Measurements from ENCODE around the gene TDRD7.
A peak's percentile ranks its signal among the peaks of the same experiment; 100 is the strongest.

TDRD7 gene

GRCh38 chr9:97382099-97382718 lies 29.7 kb upstream of the TDRD7 start:
- H3K27ac ChIP-seq: no peak overlapping the region
- TF ChIP-seq ZFX (IDR thresholded peaks at IDR 0.05) (no peak), CTCF (conservative IDR thresholded peaks at IDR 0.05) (no peak)

GRCh38 chr9:97384406-97385262 lies 27.3 kb upstream of the TDRD7 start:
- TF ChIP-seq ZFX (IDR thresholded peaks at IDR 0.05) (no peak), CTCF (conservative IDR thresholded peaks at IDR 0.05) (no peak)
- no peak overlapping the region for H3K27ac ChIP-seq

GRCh38 chr9:97385626-97386264 lies 26.2 kb upstream of the TDRD7 start:
- TF ChIP-seq CTCF (conservative IDR thresholded peaks at IDR 0.05) (no peak), ZFX (IDR thresholded peaks at IDR 0.05) (no peak)
- H3K27ac ChIP-seq: no peak overlapping the region

- TF ChIP-seq ZFX (IDR thresholded peaks at IDR 0.05): no peak
- no peak for TF ChIP-seq CTCF (conservative IDR thresholded peaks at IDR 0.05)
- no peak overlapping the region for H3K27ac ChIP-seq
These were observed 25.6 kb upstream of the TDRD7 start for GRCh38 chr9:97386265-97386633.

- TF ChIP-seq ZFX (IDR thresholded peaks at IDR 0.05) (no peak), CTCF (conservative IDR thresholded peaks at IDR 0.05) (peak; percentile 96)
- H3K27ac ChIP-seq: no peak overlapping the region
These were observed 25.0 kb upstream of the TDRD7 start for GRCh38 chr9:97386733-97387503.

GRCh38 chr9:97387504-97387886 lies 24.4 kb upstream of the TDRD7 start:
- no peak overlapping the region for H3K27ac ChIP-seq
- no peak for TF ChIP-seq CTCF (conservative IDR thresholded peaks at IDR 0.05)
- no peak for TF ChIP-seq ZFX (IDR thresholded peaks at IDR 0.05)

Data from C4-2B (cell line).